Uterus (tissue), 4 donors: ENCODE data around the gene ATF5. TPM values are rescaled to one million over a fixed set of nuclear protein-coding genes. Genes with fewer than 3 reads are reported as not detected.

Experiments used
- DNase-seq, 2 donors: peaks; one replicate each; pipeline ENCODE4 v3.0.0-alpha.2; 2019 to 2020
- H3K27ac ChIP-seq, 2 donors: fragments of 200-600 bp; sonication (generic); 1 replicate in 1 of 2; 2 replicates in 1 of 2; pipeline ENCODE4 v1.5.1; 2016 to 2018
- H3K27me3 ChIP-seq, 2 donors: fragments of 200-600 bp; sonication (generic); one replicate each; pipeline ENCODE4 v1.5.1; 2018 to 2019; ENCODE audit warnings: control low read depth in 1 of 2
- H3K36me3 ChIP-seq, 2 donors: fragments of 200-600 bp; sonication (generic); one replicate each; pipeline ENCODE4 v1.5.1; 2019; ENCODE audit warnings: control low read depth in 1 of 2
- H3K4me1 ChIP-seq, 2 donors: fragments of 200-600 bp; sonication (generic); one replicate each; pipeline ENCODE4 v1.5.1; 2018 to 2019; ENCODE audit warnings: control low read depth in 1 of 2
- H3K4me3 ChIP-seq, 2 donors: fragments of 200-600 bp; sonication (generic); 1 replicate in 1 of 2; 2 replicates in 1 of 2; pipeline ENCODE4 v1.5.1; 2018 to 2019; ENCODE audit warnings: mild to moderate bottlenecking in 1 of 2
- H3K9me3 ChIP-seq, 2 donors: fragments of 200-600 bp; sonication (generic); one replicate each; pipeline ENCODE4 v1.5.1; 2019; ENCODE audit warnings: control low read depth in 1 of 2
- CTCF ChIP-seq, 4 experiments: fragments of 200-600 bp in 2 of 4; fragments of 450-650 bp in 2 of 4; sonication (generic) in 2 of 4; IDR thresholded peaks; one replicate each; pipeline ENCODE4 v1.5.1; 2016 to 2019; ENCODE audit warnings: antibody characterized with exemption in 4 of 4, mild to moderate bottlenecking in 2 of 4, moderate library complexity in 1 of 4
- POLR2A ChIP-seq, 2 donors: fragments of 450-650 bp; IDR thresholded peaks; one replicate each; pipeline ENCODE4 v1.6.1; 2016; ENCODE audit warnings: antibody characterized with exemption in 2 of 2, mild to moderate bottlenecking in 1 of 2, moderate library complexity in 1 of 2
- intact Hi-C: fragments of 100-400 bp; cut with DNase I; formaldehyde crosslinking; loops from one replicate; pipeline ENCODE4 v1.15.1; 2023; ENCODE audit warnings: low total_unique reads
- total RNA-seq, 4 donors: library from RNA; depleted of rRNA in 3 of 4; stranded (reverse); fragments of >200 nt in 3 of 4; gene quantifications; one replicate each; pipeline versions ENCODE4 v1.1.0 to v1.2.4, GENCODE V29; 2014 to 2023
- donor health status: DM: yes; HTN: yes; CAD: no.

The ATF5 gene
- total RNA-seq, 4 donors from 2014 or later, result 2.1 to 10.0 (median 3.6) TPM; not detected in 1

- H3K27ac ChIP-seq, result no peak overlapping the region
- H3K4me1 ChIP-seq, result peaks cover 0 to 3% of the 10 kb centered on the region in 2 donors
- no peak for TF ChIP-seq POLR2A (IDR thresholded peaks at IDR 0.05)
- no peaks in the 10 kb centered on the region for H3K27me3 ChIP-seq
- no peaks in the 10 kb centered on the region for H3K36me3 ChIP-seq
- no peaks in the 10 kb centered on the region for H3K9me3 ChIP-seq
- intact Hi-C loops, result no loop called here
- no peak for DNase-seq
- H3K4me3 ChIP-seq, result no peak overlapping the region
Observed at GRCh38 chr19:49949742-49950589, 21.0 kb downstream of the ATF5 start.

- H3K4me3 ChIP-seq, result no peak overlapping the region
- no peaks in the 10 kb centered on the region for H3K36me3 ChIP-seq
- no peak for DNase-seq
- H3K27me3 ChIP-seq, result no peaks in the 10 kb centered on the region
- intact Hi-C loops, result no loop called here
- no peaks in the 10 kb centered on the region for H3K9me3 ChIP-seq
- no peak overlapping the region for H3K27ac ChIP-seq
- TF ChIP-seq POLR2A (IDR thresholded peaks at IDR 0.05), result no peak
- no peak for TF ChIP-seq CTCF (IDR thresholded peaks at IDR 0.05)
- H3K4me1 ChIP-seq, result peaks cover 0 to 3% of the 10 kb centered on the region in 2 donors
Observed at GRCh38 chr19:49950590-49950948, 21.6 kb downstream of the ATF5 start.

- no peak for DNase-seq
- H3K9me3 ChIP-seq, result no peaks in the 10 kb centered on the region
- intact Hi-C loops, result no loop called here
- H3K27me3 ChIP-seq, result no peaks in the 10 kb centered on the region
- H3K36me3 ChIP-seq, result no peaks in the 10 kb centered on the region
- H3K4me1 ChIP-seq, result peaks cover 0 to 3% of the 10 kb centered on the region in 2 donors
- TF ChIP-seq CTCF (IDR thresholded peaks at IDR 0.05) (no peak), POLR2A (IDR thresholded peaks at IDR 0.05) (no peak)
- H3K27ac ChIP-seq, result no peak overlapping the region
- no peak overlapping the region for H3K4me3 ChIP-seq
Observed at GRCh38 chr19:49950956-49951526, 22.0 kb downstream of the ATF5 start.

GRCh38 chr19:49951806-49952478 is 22.9 kb downstream of the ATF5 start:
- Histone ChIP-seq H3K36me3 (no peaks in the 10 kb centered on the region), H3K27ac (no peak overlapping the region), H3K27me3 (no peaks in the 10 kb centered on the region), H3K4me3 (no peak overlapping the region), H3K4me1 (peaks cover 0 to 3% of the 10 kb centered on the region in 2 donors), H3K9me3 (no peaks in the 10 kb centered on the region)
- TF ChIP-seq POLR2A (IDR thresholded peaks at IDR 0.05) (no peak), CTCF (IDR thresholded peaks at IDR 0.05) (no peak)
- intact Hi-C loops, result no loop called here
- DNase-seq, result no peak

- intact Hi-C loops, result no loop called here
- DNase-seq, result no peak
- Histone ChIP-seq H3K4me3 (no peak overlapping the region), H3K27ac (no peak overlapping the region), H3K9me3 (no peaks in the 10 kb centered on the region), H3K27me3 (no peaks in the 10 kb centered on the region), H3K36me3 (no peaks in the 10 kb centered on the region), H3K4me1 (peaks cover 0 to 3% of the 10 kb centered on the region in 2 donors)
- TF ChIP-seq POLR2A (IDR thresholded peaks at IDR 0.05) (no peak), CTCF (IDR thresholded peaks at IDR 0.05) (no peak)
Observed at GRCh38 chr19:49952479-49952836, 23.5 kb downstream of the ATF5 start.
